B cell (primary cell): Measurements from ENCODE around the gene ARHGAP26. TPM values are rescaled to one million over a fixed set of nuclear protein-coding genes. Genes with fewer than 3 reads are reported as not detected.

Source experiments
- ATAC-seq: fragments of 200-7000 bp; cut with Tn5 transposase; one replicate; pipeline ENCODE4 v1.10.0; 2021; ENCODE audit warnings: low read depth, mild to moderate bottlenecking, moderate number of reproducible peaks, moderate library complexity
- CTCF ChIA-PET: fragments of 350-600 bp; sonication (Branson Sonifier 250); formaldehyde crosslinking; loops from one replicate; lab custom pipeline; 2021; ENCODE audit warnings: antibody characterized with exemption, inconsistent platforms; lab: Charles Lee
- POLR2A ChIA-PET: fragments of 350-600 bp; sonication (Branson Sonifier 250); formaldehyde crosslinking; loops from one replicate; lab custom pipeline; 2021; ENCODE audit warnings: antibody characterized with exemption; lab: Charles Lee
- DNase-seq: peaks from one replicate; pipeline ENCODE4 v3.0.0; 2013
- H2AFZ ChIP-seq: 2 replicates; pipeline ENCODE4 v1.6.1; 2012; ENCODE audit warnings: mild to moderate bottlenecking, low read depth, low read length; ENCODE audit not compliant: insufficient read depth, poor library complexity, severe bottlenecking
- H3K27ac ChIP-seq, 2 donors: 1 replicate in 1 of 2; 2 replicates in 1 of 2; pipeline ENCODE4 v1.5.1; 2012 to 2013; ENCODE audit warnings: low read length in 2 of 2, mild to moderate bottlenecking in 2 of 2, moderate library complexity in 1 of 2
- H3K27me3 ChIP-seq, 4 experiments: fragments of 200-600 bp in 1 of 4; sonication (generic) in 1 of 4; replicated peaks in 1 of 4; 1 replicate in 2 of 4; 2 replicates in 2 of 4; pipeline versions ENCODE4 v1.6.1 to v1.7.0; 2013 to 2016; ENCODE audit warnings: low read length in 3 of 4, mild to moderate bottlenecking in 2 of 4, mixed read lengths in 1 of 4, moderate library complexity in 1 of 4; ENCODE audit not compliant: insufficient read depth in 4 of 4, control insufficient read depth in 3 of 4; ENCODE audit errors: control extremely low read depth in 1 of 4
- H3K36me3 ChIP-seq, 2 experiments: replicated peaks in 1 of 2; 1 replicate in 1 of 2; 2 replicates in 1 of 2; pipeline versions ENCODE4 v1.6.1 to v1.7.1; 2013; ENCODE audit warnings: low read length in 1 of 2; ENCODE audit not compliant: insufficient read depth in 2 of 2, control insufficient read depth in 1 of 2; ENCODE audit errors: control extremely low read depth in 1 of 2, extremely low read depth in 1 of 2
- H3K4me1 ChIP-seq, 2 donors: fragments of 200-600 bp in 1 of 2; sonication (generic) in 1 of 2; 1 replicate in 1 of 2; 2 replicates in 1 of 2; pipeline versions ENCODE4 v1.5.1 to v1.6.1; 2013 to 2017; ENCODE audit warnings: low read length in 2 of 2; ENCODE audit not compliant: control insufficient read depth in 2 of 2, insufficient read depth in 2 of 2
- H3K4me2 ChIP-seq: replicated peaks from 2 replicates; pipeline ENCODE3; 2012; ENCODE audit warnings: mild to moderate bottlenecking, low read depth, low read length; ENCODE audit not compliant: poor library complexity, severe bottlenecking
- H3K4me3 ChIP-seq, 5 experiments: fragments of 200-600 bp in 1 of 5; sonication (generic) in 1 of 5; 1 replicate in 3 of 5; 2 replicates in 2 of 5; pipeline versions ENCODE4 v1.5.1 to v1.7.0; 2011 to 2016; ENCODE audit warnings: low read length in 4 of 5, mild to moderate bottlenecking in 4 of 5, low read depth in 2 of 5, control low read depth in 1 of 5, moderate library complexity in 1 of 5; ENCODE audit not compliant: insufficient read depth in 1 of 5; ENCODE audit errors: control extremely low read depth in 1 of 5, extremely low read depth in 1 of 5
- H3K79me2 ChIP-seq: fragments of 200-600 bp; sonication (generic); one replicate; pipeline ENCODE4 v1.6.0; 2016; ENCODE audit warnings: low read length; ENCODE audit not compliant: control insufficient read depth, insufficient read depth
- H3K9ac ChIP-seq: fragments of 200-600 bp; sonication (generic); 2 replicates; pipeline ENCODE4 v1.6.1; 2017; ENCODE audit warnings: mild to moderate bottlenecking, low read length, moderate library complexity
- H3K9me3 ChIP-seq, 3 donors: one replicate each; pipeline versions ENCODE4 v1.6.1 to v1.7.1; 2013; ENCODE audit warnings: low read length in 2 of 3; ENCODE audit not compliant: control insufficient read depth in 2 of 3, insufficient read depth in 1 of 3; ENCODE audit errors: control extremely low read depth in 1 of 3
- H4K20me1 ChIP-seq: 2 replicates; pipeline ENCODE4 v1.6.0; 2012; ENCODE audit warnings: mild to moderate bottlenecking, low read length; ENCODE audit not compliant: insufficient read depth, control insufficient read depth, poor library complexity, severe bottlenecking
- H3K27ac Mint-ChIP-seq: one replicate; pipeline ENCODE4 v1.8.0; 2021; ENCODE audit warnings: mixed read lengths
- H3K27me3 Mint-ChIP-seq: one replicate; pipeline ENCODE4 v1.8.0; 2021; ENCODE audit warnings: mixed read lengths
- H3K4me1 Mint-ChIP-seq: one replicate; pipeline ENCODE4 v1.8.0; 2021; ENCODE audit warnings: mixed read lengths
- H3K4me3 Mint-ChIP-seq: one replicate; pipeline ENCODE4 v1.8.0; 2021; ENCODE audit warnings: mixed read lengths
- H3K9me3 Mint-ChIP-seq: one replicate; pipeline ENCODE4 v1.8.0; 2022; ENCODE audit warnings: mixed read lengths; ENCODE audit not compliant: insufficient read depth
- CTCF ChIP-seq: fragments of 200-600 bp; IDR thresholded peaks from one replicate; pipeline ENCODE4 v1.8.0; 2022; ENCODE audit warnings: antibody characterized with exemption, mild to moderate bottlenecking
- EZH2 ChIP-seq: IDR thresholded peaks from 2 replicates; pipeline ENCODE4 v1.6.1; 2012; ENCODE audit warnings: borderline replicate concordance, low read depth, mild to moderate bottlenecking, moderate library complexity, low read length; ENCODE audit not compliant: insufficient read depth, poor library complexity, severe bottlenecking
- WGBS: methylation state at CpG from one replicate; pipeline ENCODE4 v1.1.5; 2013; ENCODE audit warnings: missing lambda C conversion rate; ENCODE audit not compliant: insufficient coverage; 5-methylcytosine and 5-hydroxymethylcytosine counted together
- intact Hi-C: fragments of 100-400 bp; cut with micrococcal nuclease; formaldehyde crosslinking; loops from one replicate; pipeline ENCODE4 v1.10.0; 2022
- polyA plus RNA-seq: library from polyadenylated mRNA; depleted of rRNA; stranded (reverse); fragments of >200 nt; gene quantifications from 2 replicates; pipeline ENCODE4 v1.2.3, GENCODE V29; 2012
- total RNA-seq, 2 donors: library from RNA; stranded (reverse); fragments of 120-200 nt in 1 of 2; gene quantifications; 1 replicate in 1 of 2; 2 replicates in 1 of 2; pipeline versions ENCODE4 v1.2.3 to v1.2.4, GENCODE V29; 2013 to 2022

The ARHGAP26 gene
- total and polyA plus RNA-seq, 2 donors (not counting 1 experiment from before 2014, with no cell fraction given), result 1.8 to 22.5 TPM

DNA sequence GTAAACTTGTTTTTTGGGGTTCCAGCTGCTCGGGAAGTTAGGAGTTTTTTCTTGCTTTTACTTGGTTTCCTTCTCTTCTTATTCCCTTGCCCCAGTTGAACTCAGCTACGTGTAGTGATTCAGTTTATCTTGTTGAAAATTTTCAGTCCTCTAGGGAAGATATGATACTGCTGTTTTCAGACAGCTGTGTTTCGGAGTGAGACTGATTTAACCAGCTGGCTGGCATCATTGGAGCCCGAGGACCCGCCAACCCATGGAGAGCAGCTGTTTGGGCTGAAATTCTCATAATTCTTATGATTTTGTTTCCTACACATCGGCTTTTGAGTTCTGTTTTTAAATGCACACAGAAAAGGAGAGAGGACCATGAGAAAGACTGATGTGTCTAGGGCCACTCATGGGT is 361.8 kb downstream of the ARHGAP26 start:
- no peak overlapping the region for H2AFZ ChIP-seq
- no peak overlapping the region for H3K27ac ChIP-seq
- no peaks in the 10 kb centered on the region for H3K9me3 Mint-ChIP-seq
- no peak overlapping the region for H3K4me2 ChIP-seq
- intact Hi-C loops, result no loop called here
- ATAC-seq (no peak), DNase-seq (no peak)
- TF ChIP-seq CTCF (no peak), EZH2 (no peak)
- H3K4me1 Mint-ChIP-seq, result peaks cover 6% of the 10 kb centered on the region
- no peaks in the 10 kb centered on the region for H3K9me3 ChIP-seq
- no peak overlapping the region for H3K9ac ChIP-seq
- ChIA-PET POLR2A (no interaction called here), CTCF (no interaction called here)
- H3K4me3 ChIP-seq, result no peak overlapping the region
- no peaks in the 10 kb centered on the region for H3K4me1 ChIP-seq
- no peaks in the 10 kb centered on the region for H3K27me3 Mint-ChIP-seq
- H3K36me3 ChIP-seq, result peaks cover 0 to 3% of the 10 kb centered on the region in 2 experiments
- H3K4me3 Mint-ChIP-seq, result no peak overlapping the region
- H3K79me2 ChIP-seq, result no peaks in the 10 kb centered on the region
- 20% methylated on average over 1 of the region's 6 CpGs for WGBS
- no peaks in the 10 kb centered on the region for H4K20me1 ChIP-seq
- H3K27ac Mint-ChIP-seq, result no peak overlapping the region
- H3K27me3 ChIP-seq, result no peaks in the 10 kb centered on the region

GRCh38 chr5:143132739-143133138 is 362.6 kb downstream of the ARHGAP26 start:
- H3K4me2 ChIP-seq, result no peak overlapping the region
- TF ChIP-seq CTCF, result no peak
- H3K27ac ChIP-seq, result no peak overlapping the region
- no peaks in the 10 kb centered on the region for H4K20me1 ChIP-seq
- ChIA-PET POLR2A (interaction anchor here (0.7 kb wide), 2 partner anchors 10 to 331 kb away, joined by 4 to 5 read pairs; no protein-coding TSS in a partner anchor), CTCF (no interaction called here)
- Mint-ChIP-seq H3K27ac (no peak overlapping the region), H3K4me1 (peaks cover 6% of the 10 kb centered on the region), H3K9me3 (no peaks in the 10 kb centered on the region), H3K4me3 (no peak overlapping the region), H3K27me3 (no peaks in the 10 kb centered on the region)
- WGBS, result no CpG with 5 or more reads among the region's 1 CpG
- H3K4me3 ChIP-seq, result no peak overlapping the region
- DNase-seq, result no peak
- intact Hi-C loops, result no loop called here
- no peaks in the 10 kb centered on the region for H3K4me1 ChIP-seq
- H3K9me3 ChIP-seq, result no peaks in the 10 kb centered on the region
- no peaks in the 10 kb centered on the region for H3K27me3 ChIP-seq
- no peak overlapping the region for H3K9ac ChIP-seq
- no peak overlapping the region for H2AFZ ChIP-seq
- no peaks in the 10 kb centered on the region for H3K79me2 ChIP-seq
- ATAC-seq, result no peak
- peaks cover 0 to 3% of the 10 kb centered on the region in 2 experiments for H3K36me3 ChIP-seq
